T-cell (primary cell): ENCODE data around the gene HHAT. TPM values are rescaled to one million over a fixed set of nuclear protein-coding genes. Genes with fewer than 3 reads are reported as not detected.
A peak's percentile ranks its signal among the peaks of the same experiment; 100 is the strongest.

ENCODE experiments used
- ATAC-seq, 4 experiments: fragments of 200-7000 bp in 3 of 4; fragments of 150-1000 bp in 1 of 4; cut with Tn5 transposase; replicated peaks in 1 of 4; 1 replicate in 3 of 4; 2 replicates in 1 of 4; pipeline ENCODE4 v1.10.0; 2021; ENCODE audit warnings: moderate library complexity in 3 of 4, mild to moderate bottlenecking in 2 of 4, moderate number of reproducible peaks in 1 of 4
- CTCF ChIA-PET, 2 donors: fragments of 300-600 bp; sonication (Branson Sonifier 250); formaldehyde crosslinking; loops; one replicate each; lab custom pipeline; 2022; ENCODE audit warnings: antibody characterized with exemption in 2 of 2; lab: Charles Lee
- POLR2A ChIA-PET, 2 donors: fragments of 300-600 bp; sonication (Branson Sonifier 250); formaldehyde crosslinking; loops; one replicate each; lab custom pipeline; 2022; ENCODE audit warnings: antibody characterized with exemption in 2 of 2; lab: Charles Lee
- DNase-seq, 35 experiments: peaks; one replicate each; pipeline versions ENCODE4 v3.0.0 to v3.0.0-alpha.2; 2013 to 2023
- H3K27ac ChIP-seq: one replicate; pipeline ENCODE4 v1.5.1; 2013; ENCODE audit warnings: low read length
- H3K27me3 ChIP-seq, 2 experiments: replicated peaks in 1 of 2; 1 replicate in 1 of 2; 2 replicates in 1 of 2; pipeline versions ENCODE4 v1.6.1 to v1.7.0; 2013; ENCODE audit warnings: low read length in 1 of 2, mixed read lengths in 1 of 2; ENCODE audit not compliant: control insufficient read depth in 2 of 2, insufficient read depth in 2 of 2; ENCODE audit errors: extremely low read depth in 1 of 2
- H3K36me3 ChIP-seq, 2 donors: 1 replicate in 1 of 2; 2 replicates in 1 of 2; pipeline versions ENCODE4 v1.6.1 to v1.7.0; 2013; ENCODE audit warnings: low read length in 1 of 2; ENCODE audit not compliant: control insufficient read depth in 2 of 2, insufficient read depth in 1 of 2; ENCODE audit errors: extremely low read depth in 1 of 2
- H3K4me1 ChIP-seq, 2 experiments: 1 replicate in 1 of 2; 2 replicates in 1 of 2; pipeline versions ENCODE4 v1.6.1 to v1.7.0; 2013; ENCODE audit warnings: low read length in 2 of 2, mixed read lengths in 1 of 2; ENCODE audit not compliant: insufficient read depth in 2 of 2, control insufficient read depth in 1 of 2; ENCODE audit errors: extremely low read depth in 1 of 2
- H3K4me3 ChIP-seq, 2 donors: 1 replicate in 1 of 2; 2 replicates in 1 of 2; pipeline versions ENCODE4 v1.5.1 to v1.7.0; 2013; ENCODE audit warnings: mild to moderate bottlenecking in 2 of 2, low read length in 1 of 2, moderate library complexity in 1 of 2; ENCODE audit not compliant: control insufficient read depth in 1 of 2; ENCODE audit errors: extremely low read depth in 1 of 2
- H3K9me3 ChIP-seq: 2 replicates; pipeline ENCODE4 v1.7.0; 2013
- H3K27ac Mint-ChIP-seq, 2 donors: one replicate each; pipeline ENCODE4 v1.8.0; 2020 to 2021; ENCODE audit warnings: mild to moderate bottlenecking in 2 of 2, mixed read lengths in 2 of 2
- H3K27me3 Mint-ChIP-seq, 2 donors: one replicate each; pipeline ENCODE4 v1.8.0; 2021 to 2022; ENCODE audit warnings: mixed read lengths in 2 of 2
- H3K36me3 Mint-ChIP-seq: one replicate; pipeline ENCODE4 v1.8.0; 2021; ENCODE audit warnings: mixed read lengths
- H3K4me1 Mint-ChIP-seq, 3 donors: one replicate each; pipeline ENCODE4 v1.8.0; 2020 to 2022; ENCODE audit warnings: mixed read lengths in 3 of 3, mild to moderate bottlenecking in 1 of 3
- H3K4me3 Mint-ChIP-seq, 3 donors: one replicate each; pipeline ENCODE4 v1.8.0; 2020 to 2022; ENCODE audit warnings: mild to moderate bottlenecking in 3 of 3, mixed read lengths in 3 of 3, moderate library complexity in 3 of 3
- H3K9me3 Mint-ChIP-seq, 3 donors: one replicate each; pipeline ENCODE4 v1.8.0; 2020 to 2022; ENCODE audit warnings: mixed read lengths in 3 of 3
- WGBS: methylation state at CpG from one replicate; pipeline ENCODE4 v1.1.5; 2013; ENCODE audit warnings: missing lambda C conversion rate; ENCODE audit not compliant: insufficient coverage; 5-methylcytosine and 5-hydroxymethylcytosine counted together
- total RNA-seq, 35 experiments: library from RNA in 6 of 35; stranded (reverse) in 6 of 35; fragments of 120-200 nt in 1 of 35; gene quantifications; one replicate each; pipeline versions ENCODE4 v1.2.1 to v1.2.4 and lab custom pipeline; 2013 to 2026

Gene HHAT
- total RNA-seq, 5 donors from 2014 or later (not counting 1 experiment from before 2014, with no cell fraction given), result 2.2 to 7.9 (median 4.1) TPM

DNA sequence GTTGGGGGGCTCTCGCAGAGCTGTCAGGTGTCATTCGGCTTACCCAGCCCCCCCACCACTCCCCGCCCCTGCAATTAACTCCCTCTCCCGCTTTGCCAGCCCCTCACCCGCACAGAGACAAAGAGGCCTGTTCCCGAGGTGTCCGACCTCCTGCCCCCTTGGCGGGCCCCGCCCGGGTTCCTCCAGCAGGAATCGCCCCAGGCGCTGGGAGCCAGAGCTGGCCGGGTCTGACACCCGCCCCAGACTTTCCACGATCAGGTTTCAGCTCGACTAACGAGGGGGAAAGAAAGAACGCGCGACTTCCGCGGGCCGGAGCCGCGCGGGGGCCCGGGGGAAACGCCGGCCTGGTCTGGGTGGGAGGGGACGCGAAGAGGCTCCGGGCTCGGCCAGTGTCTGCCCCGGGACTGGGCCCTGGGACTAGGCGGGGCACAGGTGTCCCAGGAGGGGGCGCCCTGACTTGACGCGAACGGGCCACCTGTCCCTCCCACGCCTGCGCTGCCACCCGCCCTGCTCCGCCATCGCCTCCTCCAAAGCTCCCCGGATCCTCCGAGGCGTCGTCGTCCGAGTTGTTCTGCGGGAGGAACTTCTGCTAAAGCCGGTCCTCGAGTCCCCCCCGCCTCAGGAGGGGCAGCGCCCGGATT lies 36.4 kb upstream of the HHAT start:
- ChIA-PET CTCF (no interaction called here), POLR2A (no interaction called here)
- Mint-ChIP-seq H3K27me3 (peaks cover 47 to 67% of the 10 kb centered on the region in 2 donors), H3K27ac (no peak overlapping the region), H3K4me1 (peaks cover 5 to 6% (median 5%) of the 10 kb centered on the region in 3 donors), H3K36me3 (no peaks in the 10 kb centered on the region), H3K9me3 (no peaks in the 10 kb centered on the region), H3K4me3 (peak overlapping the region; percentile 10 to 69 (median 37))
- H3K27ac ChIP-seq, result no peak overlapping the region
- H3K27me3 ChIP-seq, result peaks cover 0 to 32% of the 10 kb centered on the region in 2 experiments
- 1% methylated on average over 47 of the region's 56 CpGs for WGBS
- H3K4me3 ChIP-seq, result peak overlapping the region in 1 of 2 donors; percentile 57
- no peaks in the 10 kb centered on the region for H3K36me3 ChIP-seq
- peak; percentile 58 to 61 (median 60) for ATAC-seq
- DNase-seq, result peak in 16 of 35 experiments; percentile 0 to 37 (median 12)
- peaks cover 0 to 10% of the 10 kb centered on the region in 2 experiments for H3K4me1 ChIP-seq
- H3K9me3 ChIP-seq, result no peaks in the 10 kb centered on the region

DNA sequence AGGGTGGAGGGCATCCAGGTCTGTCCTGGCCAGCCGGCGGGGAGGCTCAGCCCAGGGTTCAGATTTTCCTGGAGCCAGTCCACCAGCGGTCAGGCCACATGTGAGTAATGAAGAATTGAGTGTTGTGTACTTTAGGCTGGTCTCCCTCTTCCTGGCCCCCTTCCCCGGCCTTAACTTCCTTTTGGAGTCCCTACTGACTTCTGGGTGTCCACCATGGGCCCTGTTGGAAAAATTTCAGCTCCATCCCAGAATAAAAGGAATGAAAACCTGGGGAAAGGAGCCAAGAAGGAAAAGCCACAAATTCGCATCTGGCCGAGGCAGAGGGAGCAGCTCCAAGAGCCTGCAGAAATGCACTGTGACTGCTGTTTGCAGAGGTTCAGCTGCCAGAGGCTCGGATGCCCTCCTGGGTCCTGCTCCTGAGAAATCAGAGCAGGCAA lies 35.5 kb upstream of the HHAT start:
- Histone ChIP-seq H3K27me3 (peaks cover 0 to 30% of the 10 kb centered on the region in 2 experiments), H3K4me1 (peaks cover 0 to 10% of the 10 kb centered on the region in 2 experiments), H3K9me3 (no peaks in the 10 kb centered on the region), H3K36me3 (no peaks in the 10 kb centered on the region), H3K4me3 (no peak overlapping the region), H3K27ac (no peak overlapping the region)
- Mint-ChIP-seq H3K4me3 (peak overlapping the region in 2 of 3 donors; percentile 37 to 69), H3K27me3 (peaks cover 51 to 69% of the 10 kb centered on the region in 2 donors), H3K36me3 (no peaks in the 10 kb centered on the region), H3K9me3 (no peaks in the 10 kb centered on the region), H3K27ac (no peak overlapping the region), H3K4me1 (peaks cover 5 to 6% (median 5%) of the 10 kb centered on the region in 3 donors)
- ATAC-seq, result no peak
- WGBS, result 98% methylated on average over 3 of the region's 7 CpGs
- DNase-seq, result no peak
- ChIA-PET POLR2A (no interaction called here), CTCF (no interaction called here)

DNA sequence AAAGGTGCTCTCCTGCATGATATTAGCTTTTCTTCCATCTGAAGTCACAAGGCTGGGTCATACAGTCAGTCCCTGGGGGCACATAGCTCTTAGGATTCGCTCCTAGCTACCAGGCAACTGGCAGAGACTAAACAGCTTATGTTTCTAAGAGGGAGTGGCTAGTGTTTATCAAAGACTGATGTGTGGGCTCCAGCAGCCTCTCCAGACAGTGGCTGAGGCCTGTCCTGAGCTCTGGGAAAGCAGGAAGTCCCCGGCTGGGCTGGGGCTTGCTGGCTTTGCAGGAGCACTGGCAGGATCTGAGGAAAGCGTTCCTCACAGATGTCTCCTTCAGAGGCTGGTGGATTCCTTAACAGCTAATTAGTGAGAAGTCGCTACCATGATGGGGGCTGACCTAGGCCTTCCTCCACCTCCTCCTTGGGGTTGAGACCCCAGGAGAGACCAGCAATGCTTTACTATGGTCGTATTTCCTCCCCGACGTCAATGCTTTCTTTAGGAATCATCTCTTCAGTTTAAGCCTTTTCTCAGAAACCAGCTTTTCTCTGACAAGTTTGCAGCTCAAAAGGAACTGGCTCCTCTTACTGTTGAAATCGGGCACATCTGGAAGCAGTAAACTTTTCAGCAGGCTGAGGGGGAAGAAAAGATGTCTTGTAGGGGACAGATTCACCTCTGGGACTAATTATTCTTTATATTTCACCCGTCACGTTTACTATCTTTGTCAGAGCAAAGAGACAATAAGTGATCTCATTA lies 33.5 kb upstream of the HHAT start:
- H3K4me3 Mint-ChIP-seq, result no peak overlapping the region
- ChIA-PET POLR2A (no interaction called here), CTCF (interaction anchor here in 1 of 2 donors (0.6 kb wide), 1 partner anchor 1077 kb away, joined by 4 read pairs; no protein-coding TSS in a partner anchor)

DNA sequence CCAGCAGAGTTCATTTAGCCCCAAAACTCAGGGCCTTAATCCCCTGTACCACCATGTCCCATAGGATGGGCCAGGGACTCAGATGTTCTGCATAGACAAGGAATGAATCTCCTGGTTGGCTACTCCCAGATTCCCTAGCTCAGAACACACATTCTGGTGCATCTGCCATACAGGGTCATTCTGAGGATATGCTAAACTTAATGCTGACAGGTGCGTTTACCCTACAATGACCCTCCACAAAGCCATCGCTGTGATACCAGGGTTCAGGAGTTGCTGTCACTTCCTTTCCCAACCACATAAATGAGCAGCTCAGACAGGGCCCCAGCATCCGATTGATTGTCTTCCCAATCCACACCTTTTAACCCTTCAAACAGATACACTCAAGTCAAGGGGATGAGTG lies 32.0 kb upstream of the HHAT start:
- H3K36me3 Mint-ChIP-seq, result no peaks in the 10 kb centered on the region
- H3K27me3 ChIP-seq, result peaks cover 0 to 26% of the 10 kb centered on the region in 2 experiments
- no peaks in the 10 kb centered on the region for H3K36me3 ChIP-seq
- H3K27me3 Mint-ChIP-seq, result peaks cover 35 to 50% of the 10 kb centered on the region in 2 donors
- DNase-seq (no peak), ATAC-seq (no peak)
- no peak overlapping the region for H3K4me3 Mint-ChIP-seq
- H3K4me1 Mint-ChIP-seq, result peaks cover 5 to 6% (median 5%) of the 10 kb centered on the region in 3 donors
- no peak overlapping the region for H3K27ac ChIP-seq
- no peaks in the 10 kb centered on the region for H3K9me3 ChIP-seq
- ChIA-PET POLR2A (no interaction called here), CTCF (no interaction called here)
- peaks cover 0 to 10% of the 10 kb centered on the region in 2 experiments for H3K4me1 ChIP-seq
- no peaks in the 10 kb centered on the region for H3K9me3 Mint-ChIP-seq
- H3K27ac Mint-ChIP-seq, result no peak overlapping the region
- no peak overlapping the region for H3K4me3 ChIP-seq
- WGBS, result 90% methylated on average over 1 of the region's 3 CpGs

More for the DNA sequence above, 33.5 kb upstream of the HHAT start:
- Histone ChIP-seq H3K36me3 (no peaks in the 10 kb centered on the region), H3K4me1 (peaks cover 0 to 10% of the 10 kb centered on the region in 2 experiments), H3K27me3 (peaks cover 0 to 29% of the 10 kb centered on the region in 2 experiments), H3K9me3 (no peaks in the 10 kb centered on the region), H3K4me3 (no peak overlapping the region), H3K27ac (no peak overlapping the region)
- peaks cover 44 to 64% of the 10 kb centered on the region in 2 donors for H3K27me3 Mint-ChIP-seq
- ATAC-seq (no peak), DNase-seq (no peak)
- H3K9me3 Mint-ChIP-seq, result no peaks in the 10 kb centered on the region
- H3K36me3 Mint-ChIP-seq, result no peaks in the 10 kb centered on the region
- WGBS, result 77% methylated on average over 6 of the region's 10 CpGs
- H3K27ac Mint-ChIP-seq, result no peak overlapping the region
- peaks cover 5 to 6% (median 5%) of the 10 kb centered on the region in 3 donors for H3K4me1 Mint-ChIP-seq

DNA sequence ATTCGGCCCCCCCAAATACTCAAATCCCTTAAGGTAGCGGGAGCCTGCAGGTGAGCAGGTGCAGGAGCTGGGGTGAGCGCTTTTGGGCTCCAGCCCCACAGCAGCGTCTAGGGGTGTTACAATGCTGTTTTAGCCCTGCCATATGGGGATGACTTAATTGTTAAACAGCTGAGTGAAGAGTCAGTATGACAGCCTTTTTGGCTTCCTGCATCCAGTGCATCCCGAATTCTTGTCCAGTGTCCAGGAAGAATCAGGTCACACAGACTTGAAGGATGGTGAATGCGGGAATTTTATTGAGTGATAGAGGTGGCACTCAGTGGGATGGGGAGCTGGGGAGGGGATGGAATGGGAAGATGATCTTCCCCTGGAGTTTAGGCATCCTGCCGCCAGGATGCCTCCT lies 30.4 kb upstream of the HHAT start:
- H3K36me3 Mint-ChIP-seq, result no peaks in the 10 kb centered on the region
- Histone ChIP-seq H3K9me3 (no peaks in the 10 kb centered on the region), H3K27ac (no peak overlapping the region), H3K27me3 (peaks cover 0 to 12% of the 10 kb centered on the region in 2 experiments), H3K4me1 (no peaks in the 10 kb centered on the region), H3K36me3 (no peaks in the 10 kb centered on the region), H3K4me3 (no peak overlapping the region)
- 72% methylated on average over 4 of the region's 7 CpGs for WGBS
- H3K27me3 Mint-ChIP-seq, result peaks cover 34 to 42% of the 10 kb centered on the region in 2 donors
- DNase-seq (no peak), ATAC-seq (no peak)
- no peaks in the 10 kb centered on the region for H3K4me1 Mint-ChIP-seq
- H3K27ac Mint-ChIP-seq, result no peak overlapping the region
- no peak overlapping the region for H3K4me3 Mint-ChIP-seq
- POLR2A ChIA-PET, result no interaction called here
- no peaks in the 10 kb centered on the region for H3K9me3 Mint-ChIP-seq
- CTCF ChIA-PET, result no interaction called here

DNA sequence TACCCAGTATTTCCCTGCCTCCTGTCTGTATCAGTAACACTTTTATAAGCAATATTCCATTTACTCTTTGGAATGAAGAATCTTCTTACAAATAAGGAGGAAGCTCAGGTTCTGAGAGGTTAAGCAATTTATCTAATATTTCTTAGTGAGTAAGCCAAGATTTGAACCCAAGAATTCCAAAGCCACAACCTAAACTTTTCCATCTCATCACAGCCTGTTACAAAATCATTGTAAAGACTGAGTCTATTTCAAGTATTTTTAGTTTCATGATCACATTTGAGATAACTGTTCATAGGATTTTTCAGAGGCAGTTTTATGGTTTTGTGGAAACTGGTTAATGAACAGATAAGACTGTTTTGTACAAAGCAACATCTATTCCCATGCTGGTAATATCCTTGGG lies 29.8 kb upstream of the HHAT start:
- no peaks in the 10 kb centered on the region for H3K9me3 ChIP-seq
- H3K27me3 ChIP-seq, result peaks cover 0 to 9% of the 10 kb centered on the region in 2 experiments
- no peaks in the 10 kb centered on the region for H3K4me1 ChIP-seq
- CTCF ChIA-PET, result no interaction called here
- H3K36me3 Mint-ChIP-seq, result no peaks in the 10 kb centered on the region
- H3K27ac ChIP-seq, result no peak overlapping the region
- no peak overlapping the region for H3K4me3 Mint-ChIP-seq
- no peaks in the 10 kb centered on the region for H3K4me1 Mint-ChIP-seq
- ATAC-seq (no peak), DNase-seq (no peak)
- H3K4me3 ChIP-seq, result no peak overlapping the region
- POLR2A ChIA-PET, result interaction anchor here in 1 of 2 donors (0.7 kb wide), 1 partner anchor 18 kb away, joined by 4 read pairs; no protein-coding TSS in a partner anchor
- no peaks in the 10 kb centered on the region for H3K9me3 Mint-ChIP-seq
- peaks cover 34 to 39% of the 10 kb centered on the region in 2 donors for H3K27me3 Mint-ChIP-seq
- H3K27ac Mint-ChIP-seq, result no peak overlapping the region
- no peaks in the 10 kb centered on the region for H3K36me3 ChIP-seq
